Measurements from ENCODE around the gene IL13RA2. TPM values are rescaled to one million over a fixed set of nuclear protein-coding genes. Genes with fewer than 3 reads are reported as not detected.
A peak's percentile ranks its signal among the peaks of the same experiment; 100 is the strongest.

Gene IL13RA2
- total and polyA plus RNA-seq, 2 donors (not counting 3 experiments of a cell fraction or from before 2014, with no cell fraction given): not detected

- Histone ChIP-seq H3K79me2 (ENCODE audit: control insufficient read depth, insufficient read depth, low read length) (no peaks in the 10 kb centered on the region), H3K4me3 (replicated peaks in 1 of 3; ENCODE audit: insufficient read depth in 1 of 3, low read depth in 1 of 3, low read length in 3 of 3) (no peak overlapping the region), H3K9ac (replicated peaks; ENCODE audit: extremely low read depth, insufficient read depth, low read length) (peak overlapping the region; percentile 12), H3K36me3 (ENCODE audit: control insufficient read depth in 2 of 2, extremely low read depth in 1 of 2, insufficient read depth in 2 of 2, low read length in 2 of 2) (no peaks in the 10 kb centered on the region), H3K9me3 (replicated peaks; ENCODE audit: control insufficient read depth, insufficient read depth, low read length) (no peaks in the 10 kb centered on the region), H3K9me1 (replicated peaks; ENCODE audit: control insufficient read depth, extremely low read depth, insufficient read depth, low read length) (no peaks in the 10 kb centered on the region), H3K4me2 (ENCODE audit: insufficient read depth, low read length) (peak overlapping the region; percentile 1), H3K27me3 (ENCODE audit: control insufficient read depth in 2 of 2, insufficient read depth in 2 of 2, low read length in 2 of 2) (no peaks in the 10 kb centered on the region), H2AFZ (ENCODE audit: low read depth, low read length) (no peak overlapping the region), H3K4me1 (ENCODE audit: control insufficient read depth, extremely low read depth, insufficient read depth, low read length) (peaks cover 18% of the 10 kb centered on the region), H3K27ac (ENCODE audit: insufficient read depth, low read depth, low read length) (peak overlapping the region; percentile 77), H4K20me1 (replicated peaks; ENCODE audit: control insufficient read depth, extremely low read depth, insufficient read depth, low read length) (no peaks in the 10 kb centered on the region)
- DNase-seq (ENCODE audit: low read depth, low spot score): no peak
- dilution Hi-C loops (cut with MboI; ENCODE audit: extremely low pct_ligation_motif_present, low sequenced_read_pairs): no loop called here
- TF ChIP-seq FOS (IDR thresholded peaks at IDR 0.05; ENCODE audit: borderline replicate concordance, insufficient read depth, low read length) (no peak), CTCF (IDR thresholded peaks at IDR 0.05; ENCODE audit: extremely low read depth in 1 of 2, insufficient read depth in 1 of 2, low read depth in 1 of 2, low read length in 2 of 2) (no peak), POLR2AphosphoS5 (IDR thresholded peaks at IDR 0.05; ENCODE audit: insufficient read depth, low read depth, low read length) (no peak), MAX (IDR thresholded peaks at IDR 0.05; ENCODE audit: insufficient read depth, insufficient read length) (no peak), EZH2 (IDR thresholded peaks at IDR 0.05; ENCODE audit: borderline replicate concordance, low read depth, low read length, severe bottlenecking) (no peak), JUN (IDR thresholded peaks at IDR 0.05; ENCODE audit: borderline replicate concordance, insufficient read depth, insufficient read length, low read depth) (no peak), POLR2A (IDR thresholded peaks at IDR 0.05; ENCODE audit: low read depth, low read length) (no peak)
- intact Hi-C loops (cut with micrococcal nuclease): loop anchor here (2.0 kb wide), 1 partner anchor 35 kb away; no protein-coding TSS in a partner anchor
- FAIRE-seq: no peak
- BruUV-seq (replicated peaks): no TSS peak
- ChIA-PET CTCF (no interaction called here), POLR2A (no interaction called here)
Measured at GRCh38 chrX:115023811-115024210, 6.4 kb upstream of the IL13RA2 start.

Measured in endothelial cell of umbilical vein (primary cell).